D341Med (cell line): Measurements from ENCODE around the gene PLSCR1.

Experiments
- DNase-seq: peaks from one replicate; pipeline ENCODE4 v3.0.0; 2012; ENCODE audit warnings: low spot score

The PLSCR1 gene

DNA sequence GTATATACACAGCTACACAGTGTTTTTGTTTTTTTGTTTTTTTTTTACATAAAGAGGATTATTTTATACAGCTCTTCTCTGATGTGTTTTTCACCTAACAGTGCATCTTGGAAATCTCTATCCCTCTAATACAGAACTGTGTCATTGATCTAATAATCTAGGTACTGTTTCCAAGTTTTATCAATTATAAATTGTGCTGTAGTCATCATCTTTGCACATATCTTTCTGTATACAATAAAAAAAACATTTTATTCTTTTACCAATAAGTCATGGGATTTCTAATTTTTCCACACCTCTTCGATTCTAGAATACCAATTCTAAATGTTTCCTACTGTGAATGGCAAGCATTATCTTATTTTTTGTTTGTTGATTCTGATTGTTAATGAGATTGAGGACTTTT, 73.4 kb downstream of the PLSCR1 start:
- no peak for DNase-seq

DNA sequence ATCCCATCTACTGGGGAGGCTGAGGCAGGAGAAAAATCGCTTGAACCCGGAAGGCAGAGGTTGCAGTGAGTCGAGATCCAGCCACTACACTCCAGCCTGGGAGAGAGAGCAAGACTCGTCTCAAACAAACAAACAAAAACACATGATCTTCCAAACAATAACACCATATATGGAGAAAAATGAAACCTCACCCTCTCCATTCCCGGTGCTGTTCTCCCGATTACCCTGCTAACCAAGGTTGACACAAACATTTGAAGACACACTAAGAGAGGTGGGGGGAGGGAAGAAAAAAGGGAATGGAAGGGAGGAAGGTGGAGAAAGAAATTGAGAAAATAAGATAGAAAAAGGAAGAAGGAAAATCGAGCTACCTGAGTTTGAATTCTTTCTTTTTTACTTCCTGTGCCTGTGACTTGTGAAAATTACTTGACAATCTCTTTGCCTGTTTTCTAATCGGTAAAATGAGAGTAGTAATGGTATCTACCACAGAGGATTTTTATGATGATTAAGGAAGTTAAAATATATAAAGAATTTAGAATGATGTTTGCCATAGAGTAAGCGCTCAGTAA, 73.9 kb downstream of the PLSCR1 start:
- DNase-seq: no peak

DNA sequence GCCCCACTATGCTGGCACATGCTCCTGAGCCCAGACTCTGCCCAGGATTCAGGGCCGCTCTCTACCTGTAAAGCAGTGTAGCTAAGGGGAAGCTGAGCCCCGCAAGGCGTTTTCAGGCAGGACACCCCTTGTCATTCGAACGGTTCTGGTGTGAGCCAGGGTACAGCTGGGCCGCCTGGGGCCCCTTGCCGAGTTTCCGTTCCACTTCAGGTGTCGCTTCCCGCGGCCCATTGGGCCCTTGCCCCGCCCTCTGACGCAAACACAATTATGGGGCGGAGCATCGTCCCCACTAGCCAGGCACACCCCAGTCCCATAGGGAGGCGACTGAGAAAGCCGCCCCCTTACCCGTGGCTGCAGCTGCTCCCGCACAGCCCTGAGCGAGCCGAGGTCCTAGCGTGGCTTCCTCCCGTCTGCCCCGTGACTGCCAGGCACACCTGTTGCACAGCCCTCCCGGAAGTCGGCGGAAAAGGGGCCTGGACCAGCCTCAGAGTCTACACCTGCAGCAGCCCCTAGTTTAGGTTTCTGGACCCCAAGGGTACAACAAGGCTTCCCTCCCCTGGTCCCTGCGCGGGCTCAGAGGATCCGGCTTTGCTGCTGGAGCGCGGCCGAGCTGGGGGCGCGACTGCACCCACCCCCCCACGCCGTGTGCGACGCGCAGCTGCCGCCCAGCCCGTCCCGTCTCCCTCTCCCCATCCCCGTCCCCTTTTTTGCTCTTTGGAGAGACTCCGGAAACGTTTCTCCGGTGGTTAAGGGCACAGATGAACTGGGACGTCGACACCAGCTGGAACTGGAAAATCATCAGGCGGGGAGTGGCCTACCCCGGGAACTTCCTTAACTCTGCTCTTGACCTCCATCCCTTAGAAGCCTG, 75.0 kb downstream of the PLSCR1 start, which contains the start of gene PLSCR2:
Gene PLSCR2 (minus strand): TSS at position 412 of the 868 bp plus-strand sequence. CDS start 9,657 bp downstream, outside the sequence.
- DNase-seq: peak; percentile 30

DNA sequence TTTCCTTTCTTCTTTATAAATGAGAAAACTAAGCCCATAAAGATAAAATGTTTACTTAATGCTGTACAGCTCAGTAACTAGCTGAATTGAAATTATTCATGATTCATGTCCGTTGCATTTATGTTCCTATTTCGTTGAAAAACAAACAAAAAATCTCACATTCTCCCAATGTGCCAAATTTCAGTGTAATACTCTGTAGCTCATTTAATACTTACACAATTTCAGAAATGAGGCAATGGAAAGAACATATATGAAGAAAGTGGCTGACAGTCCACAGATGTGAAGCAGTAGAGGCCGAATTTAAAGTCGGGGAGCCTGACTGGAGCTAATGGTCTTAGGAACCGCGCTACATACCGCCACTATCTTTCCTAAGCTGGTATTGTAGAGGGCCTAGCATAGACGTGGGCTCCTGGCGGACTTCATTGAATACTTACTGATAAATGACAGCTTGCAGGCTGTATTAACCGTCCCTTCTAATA, 75.7 kb downstream of the PLSCR1 start:
- no peak for DNase-seq

DNA sequence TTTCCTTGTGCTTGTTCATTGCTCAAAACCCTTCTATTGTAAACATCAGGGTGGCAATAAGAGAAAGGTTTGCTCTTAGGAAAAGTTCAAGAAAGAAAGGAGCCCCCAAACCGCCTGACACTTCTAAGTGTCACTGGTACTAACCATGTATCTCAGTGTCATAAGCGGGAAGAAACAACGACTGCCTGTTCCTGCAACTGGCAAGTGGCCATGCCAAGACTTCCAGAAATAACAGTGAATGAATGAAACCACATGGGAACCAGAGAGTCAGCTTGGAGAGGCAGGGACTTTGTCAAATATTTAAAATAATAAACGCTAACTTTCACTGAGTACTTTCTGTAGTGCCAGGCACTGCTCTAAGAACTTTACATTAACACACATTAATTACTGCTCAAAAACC, 76.2 kb downstream of the PLSCR1 start:
- no peak for DNase-seq

DNA sequence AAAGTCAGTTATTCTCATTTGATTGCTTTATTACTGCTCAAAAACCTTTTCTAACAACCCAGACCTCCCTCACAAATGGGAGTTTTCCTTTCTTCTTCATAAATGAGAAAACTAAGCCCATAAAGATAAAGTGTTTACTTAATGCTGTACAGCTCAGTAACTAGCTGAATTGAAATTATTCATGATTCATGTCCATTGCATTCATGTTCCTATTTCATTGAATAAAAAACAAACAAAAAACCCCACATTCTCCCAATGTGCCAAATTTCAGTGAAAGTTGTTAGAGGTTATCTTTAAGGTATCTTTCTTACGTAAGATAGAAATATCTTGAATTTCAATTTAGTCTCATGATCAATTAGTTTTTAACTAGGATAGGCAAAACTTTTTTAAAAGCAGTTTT, 77.8 kb downstream of the PLSCR1 start:
- DNase-seq: no peak

DNA sequence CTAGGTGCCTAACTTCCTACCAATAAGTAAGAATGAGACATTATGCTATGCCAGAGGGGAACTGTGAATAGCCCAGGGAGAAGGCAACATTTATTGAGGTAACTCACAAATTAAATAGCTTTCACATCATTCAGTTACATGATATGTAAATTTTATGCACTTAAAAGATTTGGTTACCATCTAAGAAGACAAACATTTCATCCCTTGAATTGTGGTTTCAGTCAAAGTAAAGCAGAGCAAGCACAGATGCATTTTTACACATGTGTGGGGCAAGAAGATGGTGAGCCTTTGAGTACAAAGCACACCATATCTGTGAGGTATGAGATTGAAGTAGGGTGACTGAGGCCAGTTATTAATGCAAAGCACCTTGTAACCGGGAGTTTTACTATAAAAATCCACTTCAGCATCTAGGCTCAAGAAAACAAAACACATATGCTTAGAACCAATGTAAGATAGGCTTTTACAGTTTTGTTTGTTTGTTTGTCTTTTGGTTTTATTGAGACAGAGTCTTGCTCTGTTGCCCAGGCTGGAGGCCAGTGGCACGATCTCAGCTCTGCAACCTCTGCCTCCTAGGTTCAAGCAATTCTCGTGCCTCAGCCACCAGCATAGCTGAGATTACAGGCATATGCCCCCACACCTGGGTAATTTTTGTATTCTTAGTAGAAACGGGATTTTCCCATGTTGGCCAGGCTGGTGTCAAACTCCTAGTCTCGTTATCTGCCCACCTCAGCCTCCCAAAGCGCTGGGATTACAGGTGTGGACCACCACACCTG, 78.5 kb downstream of the PLSCR1 start:
- no peak for DNase-seq
